Liver (tissue), 3 donors: ENCODE data around the gene ACTN4.

Experiments
- SP1 ChIP-seq: IDR thresholded peaks from 2 replicates; pipeline ENCODE4 v1.6.1; 2018; ENCODE audit warnings: antibody characterized with exemption, mild to moderate bottlenecking
- TAF1 ChIP-seq: conservative IDR thresholded peaks from 2 replicates; pipeline ENCODE4 v1.6.1; 2016; ENCODE audit warnings: antibody characterized with exemption, mild to moderate bottlenecking
- YY1 ChIP-seq: IDR thresholded peaks from 2 replicates; pipeline ENCODE4 v1.6.1; 2016; ENCODE audit warnings: antibody characterized with exemption, mild to moderate bottlenecking
- TF ChIP-seq, protein P1 (sequence below): fragments of 150-350 bp; IDR thresholded peaks from 2 replicates; pipeline ENCODE4 v1.5.1; 2017; ENCODE audit warnings: improper control_type of control experiment, low read depth, low read length; ENCODE audit not compliant: missing input control
- donor health status: healthy.
- donor health status: healthy.

DNA sequence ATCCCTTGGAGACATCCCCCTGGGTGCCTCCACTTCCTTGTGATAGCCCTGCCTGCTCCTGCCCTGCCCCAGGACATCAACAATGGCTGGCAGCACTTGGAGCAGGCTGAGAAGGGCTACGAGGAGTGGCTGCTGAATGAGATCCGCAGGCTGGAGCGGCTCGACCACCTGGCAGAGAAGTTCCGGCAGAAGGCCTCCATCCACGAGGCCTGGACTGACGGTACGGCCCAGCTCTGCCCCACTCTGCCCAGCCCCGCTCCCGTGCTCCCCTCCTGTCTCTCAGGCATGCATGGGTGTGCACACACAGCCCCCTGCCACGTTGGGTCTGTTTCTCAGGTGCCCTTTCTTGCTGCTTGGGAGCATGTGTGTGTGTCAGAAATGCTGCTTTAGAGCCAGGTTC is 70.4 kb downstream of the ACTN4 start:
- no peak for TF ChIP-seq YY1
- TF ChIP-seq, protein P1, sequence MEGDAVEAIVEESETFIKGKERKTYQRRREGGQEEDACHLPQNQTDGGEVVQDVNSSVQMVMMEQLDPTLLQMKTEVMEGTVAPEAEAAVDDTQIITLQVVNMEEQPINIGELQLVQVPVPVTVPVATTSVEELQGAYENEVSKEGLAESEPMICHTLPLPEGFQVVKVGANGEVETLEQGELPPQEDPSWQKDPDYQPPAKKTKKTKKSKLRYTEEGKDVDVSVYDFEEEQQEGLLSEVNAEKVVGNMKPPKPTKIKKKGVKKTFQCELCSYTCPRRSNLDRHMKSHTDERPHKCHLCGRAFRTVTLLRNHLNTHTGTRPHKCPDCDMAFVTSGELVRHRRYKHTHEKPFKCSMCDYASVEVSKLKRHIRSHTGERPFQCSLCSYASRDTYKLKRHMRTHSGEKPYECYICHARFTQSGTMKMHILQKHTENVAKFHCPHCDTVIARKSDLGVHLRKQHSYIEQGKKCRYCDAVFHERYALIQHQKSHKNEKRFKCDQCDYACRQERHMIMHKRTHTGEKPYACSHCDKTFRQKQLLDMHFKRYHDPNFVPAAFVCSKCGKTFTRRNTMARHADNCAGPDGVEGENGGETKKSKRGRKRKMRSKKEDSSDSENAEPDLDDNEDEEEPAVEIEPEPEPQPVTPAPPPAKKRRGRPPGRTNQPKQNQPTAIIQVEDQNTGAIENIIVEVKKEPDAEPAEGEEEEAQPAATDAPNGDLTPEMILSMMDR = no peak
- no peak for TF ChIP-seq TAF1
- TF ChIP-seq SP1 = no peak
